K562 (cell line): Measurements from ENCODE around the gene FHIT. TPM values are rescaled to one million over a fixed set of nuclear protein-coding genes. Genes with fewer than 3 reads are reported as not detected.

Source experiments
- ATAC-seq: fragments of 200-7000 bp; cut with Tn5 transposase; 3 replicates; pipeline ENCODE4 v1.9.1; 2020; ENCODE audit warnings: moderate library complexity
- BruUV-seq: library from RNA; stranded (reverse); fragments of 400-500 nt; replicated peaks from 2 replicates; lab custom pipeline; 2021; lab: Mats Ljungman, UMichigan
- CTCF ChIA-PET: fragments of 300-600 bp; formaldehyde crosslinking; extraction: SDS; loops from one replicate; lab custom pipeline; 2021; ENCODE audit warnings: low intra/inter-chr PET ratio; lab: Yijun Ruan, JAX
- POLR2A ChIA-PET: fragments of 300-600, 350-650 bp; sonication (Branson Sonifier 250); formaldehyde crosslinking; extraction: SDS; loops from one replicate; lab custom pipeline; 2021; ENCODE audit warnings: antibody characterized with exemption, inconsistent platforms; lab: Yijun Ruan, JAX
- DNase-seq, 4 experiments: peaks; one replicate each; pipeline versions ENCODE4 v3.0.0 to v3.0.0-alpha.2; 2011 to 2018; ENCODE audit warnings: low spot score in 3 of 4, mixed read lengths in 3 of 4; ENCODE audit errors: extremely low read depth in 1 of 4
- FAIRE-seq: peaks from 2 replicates; lab custom pipeline; 2011; peaks lifted over from hg19 to GRCh38; lab: Jason Lieb, UNC
- H2AFZ ChIP-seq: 2 replicates; pipeline ENCODE4 v1.6.0; 2011; ENCODE audit warnings: low read depth, low read length, control low read depth, inconsistent platforms
- H3K27ac ChIP-seq: fragments of 200-600 bp; 3 replicates; pipeline ENCODE4 v1.8.0; 2011; ENCODE audit warnings: low read depth, mild to moderate bottlenecking, control low read depth, inconsistent platforms, low read length, moderate library complexity, mixed read lengths; ENCODE audit errors: extremely low read depth
- H3K27me3 ChIP-seq, 2 experiments: fragments of 300-600 bp in 1 of 2; 2 replicates in 1 of 2; 3 replicates in 1 of 2; pipeline versions ENCODE4 v1.6.0 to v1.8.0; 2011; ENCODE audit warnings: inconsistent platforms in 2 of 2, low read length in 2 of 2, mild to moderate bottlenecking in 1 of 2, mixed read lengths in 1 of 2, moderate library complexity in 1 of 2; ENCODE audit not compliant: control insufficient read depth in 2 of 2, insufficient read depth in 2 of 2
- H3K36me3 ChIP-seq: fragments of 300-600 bp; 3 replicates; pipeline ENCODE4 v1.8.0; 2011; ENCODE audit warnings: mild to moderate bottlenecking, low read length, inconsistent platforms; ENCODE audit not compliant: control insufficient read depth, insufficient read depth
- H3K4me1 ChIP-seq, 2 experiments: fragments of 200-600 bp in 1 of 2; replicated peaks in 1 of 2; 2 replicates in 1 of 2; 3 replicates in 1 of 2; pipeline versions ENCODE4 v1.5.1 to v1.8.0; 2011; ENCODE audit warnings: inconsistent platforms in 2 of 2, low read length in 2 of 2, mild to moderate bottlenecking in 1 of 2, mixed read lengths in 1 of 2, moderate library complexity in 1 of 2; ENCODE audit not compliant: control insufficient read depth in 2 of 2, insufficient read depth in 2 of 2
- H3K4me2 ChIP-seq: 2 replicates; pipeline ENCODE4 v1.6.1; 2011; ENCODE audit warnings: low read length, control low read depth, inconsistent platforms, mixed read lengths; ENCODE audit not compliant: insufficient read depth
- H3K4me3 ChIP-seq: fragments of 200-600 bp; sonication (generic), shearing (Covaris generic); 2 replicates; pipeline ENCODE4 v1.5.1; 2016; ENCODE audit warnings: control low read depth, inconsistent platforms
- H3K79me2 ChIP-seq: fragments of 200-600 bp; 3 replicates; pipeline ENCODE4 v1.8.0; 2011; ENCODE audit warnings: low read length, inconsistent platforms; ENCODE audit not compliant: control insufficient read depth, insufficient read depth
- H3K9ac ChIP-seq, 2 experiments: 2 replicates each; pipeline versions ENCODE4 v1.6.0 to v1.6.1; 2011; ENCODE audit warnings: low read depth in 2 of 2, low read length in 2 of 2, control low read depth in 1 of 2, inconsistent platforms in 1 of 2, mild to moderate bottlenecking in 1 of 2, mixed read lengths in 1 of 2; ENCODE audit not compliant: insufficient read depth in 1 of 2
- H3K9me1 ChIP-seq: one replicate; pipeline ENCODE4 v1.6.0; 2011; ENCODE audit warnings: inconsistent platforms, mild to moderate bottlenecking, low read length, moderate library complexity; ENCODE audit not compliant: control insufficient read depth, insufficient read depth
- H3K9me3 ChIP-seq: replicated peaks from 2 replicates; pipeline ENCODE4 v1.5.1; 2011; ENCODE audit warnings: low read depth, low read length, inconsistent platforms; ENCODE audit not compliant: control insufficient read depth, insufficient read depth
- H4K20me1 ChIP-seq: replicated peaks from 2 replicates; pipeline ENCODE4 v1.6.1; 2011; ENCODE audit warnings: low read length, inconsistent platforms, mixed read lengths; ENCODE audit not compliant: control insufficient read depth, insufficient read depth
- ASH1L ChIP-seq: fragments of 450-650 bp; IDR thresholded peaks from 2 replicates; pipeline ENCODE4 v1.6.1; 2018; ENCODE audit warnings: borderline replicate concordance, mild to moderate bottlenecking, low read depth; ENCODE audit not compliant: partially characterized antibody
- GATAD2A ChIP-seq: fragments of 450-650 bp; IDR thresholded peaks from 2 replicates; pipeline ENCODE4 v1.6.1; 2017
- SAP30 ChIP-seq: fragments of 200-600 bp; sonication (generic); IDR thresholded peaks from 2 replicates; pipeline ENCODE4 v1.6.1; 2012; ENCODE audit warnings: borderline replicate concordance, low read depth, mild to moderate bottlenecking, moderate library complexity, low read length, control low read depth, inconsistent platforms; ENCODE audit not compliant: insufficient read depth, poor library complexity, severe bottlenecking
- THRB ChIP-seq: fragments of 450-650 bp; formaldehyde crosslinking; conservative IDR thresholded peaks from 2 replicates; pipeline ENCODE4 v1.4.0; 2022; ENCODE audit warnings: mild to moderate bottlenecking, missing genetic modification characterization
- ZNF23 ChIP-seq: fragments of 250-450 bp; sonication (Bioruptor Pico); IDR thresholded peaks from 2 replicates; pipeline ENCODE4 v1.4.0; 2020; ENCODE audit warnings: mild to moderate bottlenecking
- ZNF431 ChIP-seq: sonication (generic); formaldehyde crosslinking; IDR thresholded peaks from 2 replicates; pipeline ENCODE4 v1.8.0; 2022; ENCODE audit warnings: mild to moderate bottlenecking, missing genetic modification reagents
- WGBS: fragments of 100-300 bp; shearing (Covaris generic); methylation state at CpG from one replicate; pipeline ENCODE4 v1.1.6; 2016; ENCODE audit warnings: low coverage, mixed read lengths; ENCODE audit not compliant: insufficient coverage; ENCODE audit errors: missing lambda C conversion rate; 5-methylcytosine and 5-hydroxymethylcytosine counted together
- in situ Hi-C: fragments of 300-500 bp; cut with MboI; formaldehyde crosslinking; loops from 4 replicates; pipeline ENCODE4 v1.15.0; 2018; ENCODE audit warnings: inconsistent platforms, mixed read lengths
- intact Hi-C: fragments of 100-400 bp; cut with micrococcal nuclease; formaldehyde crosslinking; loops from 2 replicates; pipeline ENCODE4 v1.14.2; 2022
- polyA plus RNA-seq, 8 experiments: library from polyadenylated mRNA; depleted of rRNA in 4 of 8; stranded (reverse) in 5 of 8; unstranded in 3 of 8; fragments of >200 nt; fragmentation: Nextera tagmentation in 2 of 8; fragmentation: Illumina TruSeq in 1 of 8; extraction: Ambion mirVana in 2 of 8; extraction: Trizol in 1 of 8; gene quantifications; 2 replicates each; pipeline versions ENCODE4 v1.2.1 to v1.2.3, GENCODE V29; 2011 to 2014; ENCODE audit warnings: inconsistent platforms in 1 of 8, missing spikeins in 1 of 8
- total RNA-seq, 7 experiments: library from RNA; depleted of rRNA in 6 of 7; stranded (reverse); fragments of >200 nt in 6 of 7; fragmentation: Illumina TruSeq in 2 of 7; extraction: Trizol in 2 of 7; gene quantifications; 2 replicates each; pipeline versions ENCODE4 v1.2.1 to v1.2.3, GENCODE V29; 2011 to 2021; ENCODE audit warnings: low replicate concordance in 1 of 7

The FHIT gene
- total and polyA plus RNA-seq, 9 of the 15 experiments (the other 6 are each of a cell fraction or from before 2014, with no cell fraction given): 1.7 to 9.1 (median 4.3) TPM

GRCh38 chr3:60126511-60127304, 1124.5 kb downstream of the FHIT start:
- ChIA-PET POLR2A (no interaction called here), CTCF (no interaction called here)
- Histone ChIP-seq H3K27me3 (no peaks in the 10 kb centered on the region), H3K27ac (no peak overlapping the region), H3K36me3 (no peaks in the 10 kb centered on the region), H3K4me2 (no peak overlapping the region), H3K4me1 (no peaks in the 10 kb centered on the region), H3K4me3 (no peak overlapping the region), H4K20me1 (no peaks in the 10 kb centered on the region), H3K79me2 (no peaks in the 10 kb centered on the region), H2AFZ (no peak overlapping the region), H3K9ac (no peak overlapping the region), H3K9me1 (no peaks in the 10 kb centered on the region), H3K9me3 (no peaks in the 10 kb centered on the region)
- no TSS peak for BruUV-seq
- DNase-seq: no peak
- intact Hi-C loops (no loop called here), in situ Hi-C loops (no loop called here)
- TF ChIP-seq SAP30: no peak
- TF ChIP-seq ZNF431: no peak
- TF ChIP-seq ZNF23 (CRISPR knock-in tag): no peak
- no peak for TF ChIP-seq ASH1L
- TF ChIP-seq GATAD2A: no peak
- no peak for TF ChIP-seq THRB
- no peak for ATAC-seq
- WGBS: 55% methylated on average over 6 of the region's 6 CpGs
- no peak for FAIRE-seq
